Activated T-helper 1 cell treated with Interleukin-2 at 50 U/mL for 16 hours (primary cell): ENCODE measurements around the gene FAM229A.
A peak's percentile ranks its signal among the peaks of the same experiment; 100 is the strongest.
"Not testable (repeated sequence)": the region's sequence is repeated elsewhere in the genome, so short reads cannot be mapped to it uniquely, and the experiment has no call there.

Experiments
- DNase-seq: peaks from one replicate; pipeline ENCODE4 v3.0.0-alpha.2; 2020; ENCODE audit warnings: low read depth

The FAM229A gene

DNA sequence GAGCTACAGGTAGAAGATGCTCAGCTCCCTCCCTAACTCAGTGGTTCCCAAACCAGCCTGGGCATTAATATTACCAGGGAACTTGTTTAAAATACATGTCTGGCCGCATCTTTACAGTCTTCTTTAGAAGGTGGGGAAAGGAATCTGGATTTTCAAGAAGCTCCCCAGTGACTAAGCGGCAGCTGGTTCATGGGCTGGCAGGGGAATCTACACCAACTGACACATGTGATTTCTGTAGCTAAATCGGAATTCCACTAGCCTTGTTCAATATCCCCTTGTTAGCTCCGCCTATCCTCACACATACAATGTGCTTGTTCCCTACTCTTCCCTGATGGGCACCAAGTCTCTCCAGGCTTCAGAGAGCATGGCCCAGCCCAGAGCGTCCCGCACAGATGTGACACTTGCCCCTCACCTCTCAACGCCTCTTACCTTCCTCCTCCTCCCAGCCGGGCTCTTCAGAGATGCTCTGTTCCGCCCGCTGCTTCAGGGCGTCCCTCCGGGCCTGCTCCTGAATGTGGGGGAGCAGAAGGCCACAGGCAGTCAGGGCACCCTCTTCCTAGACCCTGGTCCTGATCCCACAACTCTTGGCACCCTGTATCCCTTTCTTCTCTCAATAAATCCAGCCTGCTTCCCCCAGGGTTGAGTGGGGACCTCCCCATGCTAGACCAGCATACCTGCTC lies 15.4 kb upstream of the FAM229A start:
- DNase-seq: no peak

DNA sequence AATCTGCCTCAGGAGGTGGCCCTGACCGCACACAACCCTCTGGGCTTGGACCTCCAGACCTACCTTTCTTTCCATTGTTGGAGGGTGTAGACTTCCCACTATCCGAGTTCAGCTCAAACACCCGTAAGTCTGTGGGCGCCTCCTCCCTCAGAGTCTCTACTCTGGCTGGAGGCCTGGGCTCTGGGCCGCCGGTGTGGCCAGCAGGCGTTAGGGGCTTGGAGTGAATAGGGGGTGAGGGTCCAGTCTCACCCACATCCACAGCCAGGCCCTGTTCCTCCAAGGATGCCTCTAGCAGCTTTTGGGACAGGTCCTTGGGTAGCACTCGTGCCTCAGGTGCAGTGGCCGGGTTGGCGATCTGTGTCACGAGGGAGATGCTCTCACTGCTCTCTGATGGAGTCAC lies 13.9 kb upstream of the FAM229A start:
- no peak for DNase-seq

DNA sequence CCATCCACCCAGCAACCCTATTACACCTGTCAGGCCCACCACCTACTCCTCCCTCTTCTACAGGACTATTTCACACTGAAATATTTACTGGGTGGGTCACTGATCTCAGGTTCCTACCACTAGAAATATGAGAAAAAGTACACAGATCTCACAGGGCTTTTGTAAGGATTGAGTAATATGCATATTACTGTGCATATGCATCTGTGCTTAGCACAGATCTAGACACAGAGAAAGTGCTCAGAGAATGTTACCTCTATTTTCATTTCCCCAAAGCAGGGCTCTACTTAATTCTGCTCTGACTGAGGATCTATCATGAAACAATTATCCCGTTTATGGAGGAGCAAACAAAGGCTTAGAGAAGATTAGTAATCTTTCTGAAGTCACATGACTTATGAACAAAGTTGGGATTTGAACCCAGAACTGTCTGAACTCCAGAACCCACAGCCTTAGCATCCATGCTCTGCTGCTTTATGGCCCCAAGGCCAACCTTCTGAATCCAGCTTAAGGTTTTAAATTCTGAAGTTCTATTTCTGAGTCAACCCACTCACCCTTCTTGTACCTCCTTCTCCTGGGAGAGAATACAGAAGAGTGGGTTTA lies 11.8 kb upstream of the FAM229A start:
- no peak for DNase-seq

DNA sequence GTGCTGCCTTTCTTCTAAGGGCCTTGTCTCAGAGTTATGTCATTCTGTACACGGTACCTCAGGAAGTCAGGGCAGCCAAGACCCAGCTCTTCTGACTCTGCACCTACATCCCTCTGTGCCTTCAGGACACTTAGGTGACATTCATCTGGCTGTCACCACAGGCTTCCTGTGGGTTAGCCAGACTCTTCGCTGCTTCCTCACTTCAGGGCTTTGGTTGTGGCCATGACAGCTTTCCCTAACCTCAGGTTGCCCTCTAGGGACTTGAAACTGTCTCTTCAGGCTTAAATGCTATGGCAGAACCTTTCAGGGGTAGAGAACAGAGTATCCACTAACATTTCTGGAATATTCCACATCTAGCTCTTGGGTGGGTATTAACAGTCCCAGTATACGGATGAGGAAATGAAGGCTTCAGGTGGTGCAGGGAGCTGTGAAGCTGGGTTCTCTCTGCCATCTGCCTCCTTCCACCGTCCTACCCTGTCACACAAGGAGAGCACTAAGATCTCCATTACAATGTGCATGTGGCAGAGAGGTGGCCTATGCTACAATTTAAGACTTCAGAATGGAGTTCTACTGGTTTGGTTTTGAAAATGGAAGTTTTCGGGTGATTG lies 10.0 kb upstream of the FAM229A start:
- peak; percentile 33 for DNase-seq

DNA sequence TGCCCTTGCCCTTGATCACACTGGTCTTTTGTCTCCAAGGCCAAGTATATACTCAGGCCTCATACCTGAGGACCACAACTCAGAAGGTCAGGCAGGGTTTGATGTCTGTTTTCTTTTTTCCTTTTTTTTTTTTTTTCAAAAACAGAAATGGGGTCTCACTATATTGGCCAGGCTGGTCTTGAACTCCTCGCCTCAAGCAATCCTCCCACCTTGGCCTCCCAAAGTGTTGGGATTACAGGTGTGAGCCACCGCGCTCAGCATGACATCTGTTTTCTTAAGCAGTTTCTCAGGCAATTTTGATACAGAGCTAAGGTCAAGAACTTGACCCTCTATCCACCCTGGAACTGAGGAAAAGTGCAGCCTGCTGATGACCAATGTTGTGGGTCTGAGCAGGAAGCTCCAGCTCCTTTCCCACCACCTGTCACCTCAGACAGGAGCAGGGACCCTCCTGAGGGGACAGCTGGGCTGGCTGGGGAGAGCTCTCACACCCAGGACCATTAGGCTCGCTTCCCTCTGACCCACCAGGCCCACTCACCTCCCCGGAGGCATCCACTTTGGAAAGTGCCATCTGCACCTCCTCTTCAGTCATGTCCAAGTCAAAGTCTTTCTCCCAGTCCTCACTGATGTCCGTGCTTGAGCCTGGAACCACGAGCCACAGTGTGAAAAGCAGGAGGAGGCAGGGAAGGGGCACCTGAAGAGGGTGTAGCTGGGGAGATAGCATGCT lies 5.8 kb upstream of the FAM229A start:
- no peak for DNase-seq

DNA sequence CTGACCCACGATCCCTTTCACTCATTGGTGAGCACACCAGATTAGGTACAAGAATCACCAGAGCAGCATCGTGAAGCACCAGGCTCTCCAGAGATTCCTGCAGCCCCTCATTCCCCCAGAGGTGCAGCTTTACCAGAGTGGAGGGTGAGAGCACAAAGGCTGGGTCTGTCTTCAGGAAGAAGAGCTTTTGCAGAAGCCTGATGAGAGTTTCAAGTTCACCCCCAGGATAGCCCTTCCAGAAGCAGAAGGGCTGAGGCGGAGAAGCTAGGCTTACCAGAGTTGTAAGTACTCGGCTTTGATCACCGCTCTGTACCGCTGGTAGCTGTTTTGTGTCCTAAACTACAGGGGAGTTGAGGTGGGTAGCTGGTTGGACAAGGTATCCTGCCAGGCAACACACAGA lies 3.2 kb upstream of the FAM229A start:
- DNase-seq: no peak

DNA sequence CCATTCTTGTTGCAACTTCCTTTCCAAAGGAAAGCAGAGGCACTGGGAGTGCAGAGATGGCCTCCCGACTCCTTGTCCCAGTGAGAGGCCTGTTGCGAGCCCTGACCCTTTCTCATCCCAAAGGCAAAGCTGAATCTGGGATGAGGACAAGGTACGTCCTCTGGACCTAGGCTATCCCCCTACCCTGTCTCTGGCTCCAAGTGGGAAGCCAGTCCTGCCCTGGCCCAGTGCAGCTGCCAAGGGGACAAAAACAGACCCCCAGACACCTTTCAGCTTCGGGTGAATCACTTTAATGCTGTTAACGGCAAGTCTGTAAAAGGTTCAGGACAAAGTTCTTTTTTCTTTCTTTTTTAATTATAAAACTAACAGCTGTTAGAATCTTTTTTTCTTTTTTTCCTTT lies 2.6 kb upstream of the FAM229A start:
- DNase-seq: no peak

DNA sequence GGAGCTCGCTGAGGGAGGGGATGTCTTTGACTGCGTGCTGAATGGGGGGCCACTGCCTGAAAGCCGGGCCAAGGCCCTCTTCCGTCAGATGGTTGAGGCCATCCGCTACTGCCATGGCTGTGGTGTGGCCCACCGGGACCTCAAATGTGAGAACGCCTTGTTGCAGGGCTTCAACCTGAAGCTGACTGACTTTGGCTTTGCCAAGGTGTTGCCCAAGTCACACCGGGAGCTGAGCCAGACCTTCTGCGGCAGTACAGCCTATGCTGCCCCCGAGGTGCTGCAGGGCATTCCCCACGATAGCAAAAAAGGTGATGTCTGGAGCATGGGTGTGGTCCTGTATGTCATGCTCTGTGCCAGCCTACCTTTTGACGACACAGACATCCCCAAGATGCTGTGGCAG lies 1.4 kb upstream of the FAM229A start:
- DNase-seq: no peak

DNA sequence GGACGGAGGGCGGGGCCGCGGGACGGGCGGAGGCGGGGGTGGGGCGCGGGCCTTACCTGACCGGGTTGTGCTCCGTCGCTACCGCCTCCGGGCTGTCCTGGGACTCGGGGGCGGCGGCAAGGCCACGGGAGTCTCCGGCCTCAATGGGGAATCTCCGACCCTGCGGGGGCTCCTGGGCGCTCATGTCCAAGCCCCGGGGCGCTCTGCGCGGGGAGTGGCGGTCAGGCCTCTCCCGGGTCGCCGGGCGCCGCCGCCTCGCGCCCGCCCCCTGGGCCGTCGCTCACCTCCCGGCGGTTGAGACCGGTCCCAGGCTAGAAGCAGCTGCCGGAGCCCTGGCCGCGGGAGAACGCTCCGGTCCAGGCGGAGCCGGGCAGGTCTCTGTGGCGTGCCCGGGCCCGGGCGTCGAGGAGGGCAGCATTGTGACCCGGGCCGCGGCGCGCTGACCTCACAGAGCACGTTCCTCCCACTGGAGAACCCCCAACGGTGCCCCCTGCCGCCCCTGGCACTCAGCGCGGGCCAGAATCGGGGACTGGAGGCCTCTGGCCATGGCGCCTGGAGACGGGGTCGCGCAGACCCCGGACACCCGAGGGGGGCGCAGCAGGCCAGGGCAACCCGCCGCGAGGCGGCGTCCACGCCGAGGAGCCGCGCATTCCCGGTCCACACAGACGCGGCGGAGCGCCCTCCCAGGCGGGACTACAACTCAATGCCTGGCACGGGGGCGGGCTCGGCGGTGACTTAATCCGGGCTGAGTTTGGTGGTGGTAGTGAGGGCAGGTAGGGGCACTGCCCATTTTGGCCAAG lies 411 bp downstream of the FAM229A start:
- DNase-seq: no peak

DNA sequence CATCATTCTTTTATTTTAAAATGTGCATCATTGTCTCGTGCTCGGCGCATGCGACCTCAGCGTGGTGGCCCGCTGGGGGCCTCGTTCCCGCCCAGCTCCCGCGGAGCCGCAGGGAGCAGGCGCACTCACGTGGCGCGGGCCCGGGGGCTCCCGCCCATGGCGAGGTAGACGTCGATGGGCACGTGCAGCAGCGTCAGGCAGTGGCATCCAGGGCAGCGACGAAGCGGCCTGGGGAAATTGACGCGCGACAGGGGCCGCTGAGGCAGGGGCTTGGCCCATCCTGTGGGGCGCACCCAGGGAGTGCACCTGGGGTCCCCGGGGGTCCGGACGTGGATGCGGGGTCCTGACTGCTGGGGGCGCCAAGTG lies 994 bp downstream of the FAM229A start:
- no peak for DNase-seq

DNA sequence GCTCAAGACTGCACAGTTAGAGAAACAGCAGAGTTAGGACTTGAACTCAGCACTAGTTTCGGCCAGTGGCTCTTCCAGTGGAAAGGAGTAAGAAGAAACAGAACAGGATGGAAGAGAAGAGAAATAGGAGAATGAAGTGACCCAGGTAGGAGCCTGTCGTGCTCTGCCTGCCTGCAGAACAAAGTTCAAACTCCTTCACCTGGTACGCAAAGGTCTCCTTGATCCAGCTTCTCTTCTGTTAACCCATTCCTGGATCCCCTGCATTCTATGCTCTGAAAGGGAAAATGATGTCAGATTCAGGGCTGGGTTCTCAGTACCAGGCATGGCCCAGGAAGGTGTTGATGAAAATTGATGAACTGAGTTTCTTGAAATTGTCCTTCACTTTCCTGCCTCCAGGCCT lies 3.9 kb downstream of the FAM229A start:
- DNase-seq: no peak

DNA sequence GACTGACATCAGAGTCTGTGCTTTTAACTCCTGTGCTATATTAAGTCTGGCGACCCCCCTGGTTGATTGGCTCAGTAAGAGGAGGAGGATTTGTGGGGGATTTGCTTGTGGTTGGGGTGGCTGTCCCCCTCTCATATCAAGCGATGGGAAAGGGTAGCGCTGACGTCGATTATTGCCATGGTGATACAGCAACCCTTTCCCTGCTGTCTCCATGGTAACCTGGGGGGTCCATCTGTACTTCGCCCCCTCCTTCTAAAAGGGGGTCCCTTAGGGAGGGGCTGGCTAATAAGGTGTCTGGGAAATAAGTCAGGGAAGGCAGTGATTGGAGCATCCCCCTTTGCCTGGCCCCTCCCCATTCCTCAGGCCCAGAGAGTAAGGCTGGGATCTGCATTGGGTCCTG lies 4.7 kb downstream of the FAM229A start:
- no peak for DNase-seq

DNA sequence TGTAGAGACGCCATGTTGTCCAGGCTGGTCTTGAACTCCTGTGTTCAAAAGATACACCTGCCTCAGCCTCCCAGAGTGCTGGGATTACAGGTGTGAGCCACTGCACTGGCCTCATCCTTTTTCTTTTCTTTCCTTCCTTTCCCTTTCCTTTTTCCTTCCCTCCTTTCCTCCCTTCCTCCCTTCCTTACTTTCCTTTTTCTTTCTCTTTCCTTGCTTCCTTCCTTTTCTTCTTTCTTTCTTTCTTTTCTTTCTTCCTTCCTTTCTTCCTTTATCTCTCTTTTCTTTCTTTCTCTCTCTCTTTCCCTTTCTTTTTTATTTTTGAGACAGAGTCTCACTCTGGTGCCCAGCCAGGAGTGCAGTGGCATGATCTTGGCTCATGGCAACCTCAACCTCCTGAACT lies 5.8 kb downstream of the FAM229A start:
- no peak for DNase-seq

DNA sequence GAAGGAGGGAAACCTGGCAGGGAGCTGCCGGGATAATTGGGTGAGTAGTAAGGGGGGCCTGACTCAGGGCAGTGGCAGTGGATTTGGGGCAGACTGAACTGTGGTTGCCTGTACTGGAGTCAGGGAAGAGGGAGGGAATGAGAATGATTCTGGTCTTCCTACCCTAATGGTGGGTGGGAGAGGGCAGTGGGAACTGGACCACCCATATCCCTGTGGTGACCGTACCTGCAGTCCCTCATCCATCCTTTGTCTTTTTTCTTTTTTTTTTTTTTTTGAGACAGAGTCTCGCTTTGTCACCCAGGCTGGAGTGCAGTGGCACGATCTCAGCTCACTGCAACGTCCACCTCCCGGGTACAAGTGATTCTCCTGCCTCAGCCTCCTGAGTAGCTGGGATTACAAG lies 6.5 kb downstream of the FAM229A start:
- DNase-seq: not testable (repeated sequence)

DNA sequence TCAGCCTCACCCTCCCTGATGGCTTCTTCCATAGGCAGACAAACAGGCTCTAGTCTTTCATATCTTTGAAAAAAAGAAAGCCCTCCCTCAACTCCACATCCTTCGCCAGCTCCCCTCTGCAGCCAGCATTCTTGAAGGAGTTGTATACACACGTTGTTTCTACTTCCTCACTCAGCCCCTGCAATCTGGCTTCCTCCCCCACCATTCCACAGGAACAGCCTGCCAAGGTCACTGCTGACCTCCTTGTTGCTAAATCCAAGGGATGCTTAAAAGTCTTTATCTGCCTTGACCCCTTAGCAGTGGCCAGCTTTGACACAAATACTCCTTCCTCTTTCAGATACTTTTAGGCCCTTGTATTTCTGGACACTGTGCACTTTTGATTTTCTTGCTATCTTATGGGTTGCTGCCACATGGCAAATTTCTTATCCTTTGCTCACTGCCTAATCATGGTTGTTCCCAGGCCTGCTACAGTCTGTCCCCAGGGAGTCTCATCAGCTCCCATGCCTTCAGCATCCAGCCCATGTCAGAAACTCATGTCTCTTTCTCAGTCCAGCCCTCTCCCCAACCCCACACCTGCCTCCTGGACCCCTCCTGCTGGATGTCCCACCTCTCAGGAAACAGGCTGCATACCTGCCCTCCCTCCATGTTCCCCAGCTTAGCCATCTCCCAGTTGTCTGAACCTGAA lies 8.3 kb downstream of the FAM229A start:
- DNase-seq: no peak

DNA sequence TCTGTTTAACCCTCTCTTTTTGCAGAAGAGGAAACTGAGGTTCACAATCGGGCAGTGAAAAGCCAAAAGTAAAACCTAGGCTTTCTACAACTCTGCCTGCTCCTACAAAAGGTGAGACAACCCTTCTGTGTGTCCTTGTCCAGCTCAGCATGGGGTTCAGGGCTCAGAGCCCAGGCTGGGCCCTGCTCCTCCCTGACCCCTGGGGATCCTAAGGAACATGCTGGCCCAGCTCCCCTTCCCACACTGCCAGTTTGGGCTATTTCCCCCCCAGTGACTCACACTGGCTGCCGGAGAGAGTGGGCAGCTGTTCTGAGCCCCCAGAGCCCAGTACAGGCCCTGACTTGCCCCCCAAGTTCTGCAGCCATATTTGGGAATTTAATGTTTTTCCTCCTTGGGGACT lies 8.9 kb downstream of the FAM229A start:
- no peak for DNase-seq

DNA sequence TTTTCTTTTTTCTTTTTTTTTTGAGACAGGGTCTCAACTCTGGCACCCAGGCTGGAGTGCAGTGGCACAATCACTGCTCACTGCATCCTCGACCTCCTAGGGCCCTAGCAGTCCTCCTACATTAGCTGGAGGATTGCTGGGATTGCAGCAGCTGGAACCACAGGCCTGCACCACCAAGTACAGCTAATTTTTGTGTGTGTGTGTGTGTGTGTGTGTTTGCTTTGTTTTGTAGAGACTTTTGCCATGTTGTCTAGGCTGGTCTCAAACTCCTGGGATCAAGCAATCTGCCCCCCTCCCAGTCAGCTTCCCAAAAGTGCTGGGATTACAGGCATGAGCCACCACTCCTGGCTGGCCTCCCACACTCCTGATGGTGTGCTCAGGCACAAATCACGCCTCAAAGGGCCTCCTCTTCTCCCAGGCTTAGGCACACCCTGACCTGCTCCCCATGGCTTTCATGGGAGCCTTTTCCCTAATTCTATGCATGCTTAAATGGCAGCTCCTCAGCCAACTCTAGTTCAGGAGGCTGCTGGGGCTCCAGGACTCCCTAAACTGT lies 9.4 kb downstream of the FAM229A start:
- DNase-seq: no peak

DNA sequence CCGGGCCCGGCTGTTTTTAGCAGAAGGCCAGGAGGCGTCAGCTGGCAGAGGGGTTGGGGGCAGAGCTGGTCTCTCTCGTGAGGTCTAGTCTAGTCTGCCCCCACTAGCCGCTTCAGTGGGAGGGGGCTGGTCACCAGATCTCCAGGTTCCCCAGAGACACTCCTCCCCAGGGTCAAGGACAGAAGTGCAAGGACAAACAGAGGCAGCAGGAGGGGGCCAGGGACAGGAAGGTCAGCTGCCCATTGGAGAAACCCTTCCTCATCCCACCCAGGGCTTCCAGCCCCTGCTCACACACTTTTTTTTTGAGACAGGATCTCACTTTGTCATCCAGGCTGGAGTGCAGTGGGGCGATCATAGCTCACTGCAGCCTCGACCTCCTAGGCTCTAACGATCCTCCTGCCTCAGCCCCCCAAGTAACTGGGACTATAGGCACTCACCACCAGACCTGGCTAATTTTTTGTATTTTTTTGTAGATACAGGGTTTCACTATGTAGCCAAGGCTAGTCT lies 10.0 kb downstream of the FAM229A start:
- DNase-seq: no peak

DNA sequence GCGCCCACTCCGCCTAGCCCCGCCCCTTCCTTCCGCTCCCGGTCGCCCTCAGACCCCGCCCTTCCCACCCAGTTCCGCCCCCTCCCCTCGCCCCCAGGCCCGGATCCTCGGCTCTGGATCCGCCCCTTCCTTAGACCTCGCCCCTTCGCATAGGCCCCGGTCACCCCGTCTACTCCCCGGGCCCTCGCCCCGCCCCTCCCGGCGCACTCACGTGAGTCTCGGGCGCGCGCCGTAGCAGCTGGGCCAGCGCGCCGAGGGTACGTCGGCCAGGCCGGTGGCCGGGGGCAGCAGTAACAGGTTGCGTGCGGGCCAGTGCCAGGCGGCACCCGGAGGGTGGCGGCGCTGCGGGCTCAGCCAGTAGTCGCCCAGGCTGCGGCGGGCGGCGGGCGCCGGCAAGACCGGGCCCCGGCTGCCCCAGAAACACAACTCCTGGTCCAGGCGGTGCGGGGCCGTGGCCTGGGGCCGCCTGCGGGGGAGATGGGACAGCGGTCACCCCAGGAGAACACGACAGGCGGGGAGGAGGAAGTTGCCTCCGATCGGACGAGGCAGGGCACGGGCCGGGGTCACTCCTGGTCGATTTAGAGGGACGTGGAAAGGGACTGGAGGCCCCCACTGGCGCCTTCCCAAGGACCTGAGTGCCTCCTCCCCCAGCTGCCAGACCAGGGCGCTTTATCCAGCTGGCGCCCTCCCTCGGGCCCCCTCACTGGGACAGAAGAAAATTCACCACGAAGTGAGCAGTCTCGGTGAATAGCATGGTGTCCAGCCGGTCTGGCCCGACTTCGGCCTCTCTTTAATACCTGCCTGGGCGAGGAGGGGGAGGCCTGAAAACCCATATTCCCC lies 10.7 kb downstream of the FAM229A start:
- DNase-seq: peak; percentile 86

DNA sequence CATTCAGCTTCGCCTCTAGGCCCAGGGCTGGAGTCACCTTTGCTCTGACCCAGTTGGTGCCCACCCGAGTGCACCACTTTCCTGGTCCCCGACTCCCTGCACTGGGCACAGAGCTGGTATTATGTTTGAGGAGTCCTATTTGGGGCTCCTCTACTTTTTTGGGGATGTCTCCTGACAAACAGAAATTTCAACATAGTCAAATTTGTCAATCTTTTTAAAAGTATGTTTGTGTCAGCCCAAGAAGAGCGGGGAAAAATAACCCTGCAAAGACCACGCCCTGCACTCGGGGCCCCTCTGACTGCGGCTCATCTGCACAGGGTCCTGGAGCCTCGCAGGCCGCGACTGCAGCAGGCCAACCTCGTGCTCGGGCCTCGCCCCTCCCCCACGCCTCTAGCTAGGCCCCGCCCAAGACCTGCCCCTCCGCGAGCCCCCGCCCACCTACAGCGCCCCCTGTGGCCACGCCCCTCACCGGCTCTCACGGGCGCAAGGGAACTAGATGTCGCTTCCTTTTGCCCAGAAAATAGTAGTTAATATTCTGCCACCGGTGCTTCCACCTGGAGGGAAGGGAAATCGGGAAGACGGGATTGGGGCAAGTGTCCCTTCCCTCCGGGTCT lies 11.4 kb downstream of the FAM229A start:
- no peak for DNase-seq
